GM12865 (cell line): ENCODE measurements around the gene EXOC4.

Experiments used
- DNase-seq: peaks from one replicate; pipeline ENCODE4 v3.0.0; 2010; ENCODE audit warnings: low read depth
- H3K4me3 ChIP-seq: 2 replicates; pipeline ENCODE4 v1.5.1; 2011; ENCODE audit warnings: mild to moderate bottlenecking, low read depth, low read length, control low read depth
- CTCF ChIP-seq: IDR thresholded peaks from 2 replicates; pipeline ENCODE4 v1.5.1; 2011; ENCODE audit warnings: low read length, control low read depth, low read depth, inconsistent platforms; ENCODE audit not compliant: insufficient read depth; ENCODE audit errors: missing control alignments

Gene EXOC4

GRCh38 chr7:134083766-134084487 is 831.0 kb downstream of the EXOC4 start:
- DNase-seq, result no peak
- H3K4me3 ChIP-seq, result no peak overlapping the region
- TF ChIP-seq CTCF, result no peak

- peak; percentile 44 for DNase-seq
- no peak overlapping the region for H3K4me3 ChIP-seq
- no peak for TF ChIP-seq CTCF
These were observed 831.7 kb downstream of the EXOC4 start for GRCh38 chr7:134084488-134085144.

- no peak for TF ChIP-seq CTCF
- no peak for DNase-seq
- H3K4me3 ChIP-seq, result no peak overlapping the region
These were observed 832.4 kb downstream of the EXOC4 start for GRCh38 chr7:134085311-134085710.

GRCh38 chr7:134086998-134087735 is 834.3 kb downstream of the EXOC4 start:
- TF ChIP-seq CTCF, result no peak
- H3K4me3 ChIP-seq, result no peak overlapping the region
- DNase-seq, result no peak

GRCh38 chr7:134088199-134088598 is 835.3 kb downstream of the EXOC4 start:
- DNase-seq, result no peak
- no peak overlapping the region for H3K4me3 ChIP-seq
- no peak for TF ChIP-seq CTCF

GRCh38 chr7:134089446-134089845 is 836.6 kb downstream of the EXOC4 start:
- no peak for TF ChIP-seq CTCF
- DNase-seq, result no peak
- H3K4me3 ChIP-seq, result no peak overlapping the region

GRCh38 chr7:134098072-134098471 is 845.2 kb downstream of the EXOC4 start:
- DNase-seq, result no peak
- no peak for TF ChIP-seq CTCF
- H3K4me3 ChIP-seq, result no peak overlapping the region
